CD4-positive, alpha-beta T cell (primary cell): ENCODE data around the gene PCTP. TPM values are rescaled to one million over a fixed set of nuclear protein-coding genes. Genes with fewer than 3 reads are reported as not detected.

Source experiments
- ATAC-seq: fragments of 200-7000 bp; cut with Tn5 transposase; one replicate; pipeline ENCODE4 v1.10.0; 2022; ENCODE audit warnings: mild to moderate bottlenecking; ENCODE audit not compliant: poor library complexity
- CTCF ChIA-PET: fragments of 350-600 bp; sonication (Branson Sonifier 250); formaldehyde crosslinking; loops from one replicate; lab custom pipeline; 2021; ENCODE audit warnings: antibody characterized with exemption, inconsistent platforms; lab: Charles Lee
- POLR2A ChIA-PET: fragments of 350-600 bp; sonication (Branson Sonifier 250); formaldehyde crosslinking; loops from one replicate; lab custom pipeline; 2021; ENCODE audit warnings: antibody characterized with exemption, inconsistent platforms; lab: Charles Lee
- DNase-seq, 14 experiments: peaks; one replicate each; pipeline ENCODE4 v3.0.0-alpha.2; 2013 to 2020; ENCODE audit warnings: mixed read lengths in 2 of 14
- H3K27ac ChIP-seq, 2 donors: one replicate each; pipeline versions ENCODE4 v1.5.1 to v1.7.0; 2013; ENCODE audit warnings: low read length in 2 of 2, low read depth in 1 of 2, mild to moderate bottlenecking in 1 of 2
- H3K27me3 ChIP-seq, 2 experiments: 1 replicate in 1 of 2; 2 replicates in 1 of 2; pipeline versions ENCODE4 v1.6.1 to v1.7.0; 2013; ENCODE audit warnings: low read length in 2 of 2, control low read depth in 1 of 2, mild to moderate bottlenecking in 1 of 2, moderate library complexity in 1 of 2; ENCODE audit not compliant: insufficient read depth in 2 of 2, control insufficient read depth in 1 of 2
- H3K36me3 ChIP-seq: one replicate; pipeline ENCODE4 v1.6.1; 2013; ENCODE audit warnings: low read length, control low read depth; ENCODE audit not compliant: insufficient read depth
- H3K4me1 ChIP-seq: one replicate; pipeline ENCODE4 v1.6.1; 2013; ENCODE audit warnings: low read length, control low read depth; ENCODE audit not compliant: insufficient read depth
- H3K4me3 ChIP-seq: one replicate; pipeline ENCODE4 v1.5.1; 2013; ENCODE audit warnings: mild to moderate bottlenecking, low read length, moderate library complexity
- H3K9me3 ChIP-seq, 2 experiments: 1 replicate in 1 of 2; 2 replicates in 1 of 2; pipeline versions ENCODE4 v1.6.1 to v1.7.0; 2013; ENCODE audit warnings: low read length in 2 of 2, mild to moderate bottlenecking in 2 of 2, control low read depth in 1 of 2, moderate library complexity in 1 of 2; ENCODE audit not compliant: control insufficient read depth in 1 of 2, insufficient read depth in 1 of 2
- H3K27ac Mint-ChIP-seq: one replicate; pipeline ENCODE4 v1.8.0; 2020; ENCODE audit warnings: mixed read lengths
- H3K27me3 Mint-ChIP-seq: one replicate; pipeline ENCODE4 v1.8.0; 2021; ENCODE audit warnings: mixed read lengths
- H3K36me3 Mint-ChIP-seq: one replicate; pipeline ENCODE4 v1.8.0; 2021; ENCODE audit warnings: low read depth, mixed read lengths
- H3K4me1 Mint-ChIP-seq: one replicate; pipeline ENCODE4 v1.8.0; 2021; ENCODE audit warnings: low read depth, mixed read lengths
- H3K4me3 Mint-ChIP-seq: one replicate; pipeline ENCODE4 v1.8.0; 2020; ENCODE audit warnings: mild to moderate bottlenecking, mixed read lengths
- H3K9me3 Mint-ChIP-seq: one replicate; pipeline ENCODE4 v1.8.0; 2020; ENCODE audit warnings: mixed read lengths
- CTCF ChIP-seq: fragments of 200-600 bp; IDR thresholded peaks from one replicate; pipeline ENCODE4 v1.8.0; 2022; ENCODE audit warnings: antibody characterized with exemption, mild to moderate bottlenecking
- intact Hi-C, 2 experiments: fragments of 100-400 bp; cut with DNase I in 1 of 2; cut with micrococcal nuclease in 1 of 2; formaldehyde crosslinking; loops; one replicate each; pipeline versions ENCODE4 v1.15.1 to v1.9.0; 2023 to 2025; cut with DNase I, micrococcal nuclease
- total RNA-seq, 174 experiments: library from RNA in 2 of 174; stranded (reverse) in 2 of 174; gene quantifications; one replicate each; pipeline ENCODE4 v1.2.3 and lab custom pipeline; 2021 to 2026

Gene PCTP
- total RNA-seq, 2 experiments from 2014 or later: 1.1 to 1.2 TPM

- no peaks in the 10 kb centered on the region for H3K36me3 Mint-ChIP-seq
- Histone ChIP-seq H3K27ac (no peak overlapping the region), H3K4me3 (no peak overlapping the region), H3K36me3 (no peaks in the 10 kb centered on the region), H3K4me1 (no peaks in the 10 kb centered on the region), H3K9me3 (peaks cover 0 to 9% of the 10 kb centered on the region in 2 experiments), H3K27me3 (peaks cover 3 to 8% of the 10 kb centered on the region in 2 experiments)
- POLR2A ChIA-PET: no interaction called here
- peaks cover 4% of the 10 kb centered on the region for H3K9me3 Mint-ChIP-seq
- ATAC-seq (no peak), DNase-seq (no peak)
- H3K4me3 Mint-ChIP-seq: no peak overlapping the region
- intact Hi-C loops: no loop called here
- H3K27ac Mint-ChIP-seq: no peak overlapping the region
- H3K27me3 Mint-ChIP-seq: peaks cover 17% of the 10 kb centered on the region
- H3K4me1 Mint-ChIP-seq: no peaks in the 10 kb centered on the region
- CTCF ChIA-PET: no interaction called here
- TF ChIP-seq CTCF: no peak
Observed at GRCh38 chr17:55818451-55819375, 67.9 kb downstream of the PCTP start.

GRCh38 chr17:55820675-55821074 is 69.8 kb downstream of the PCTP start:
- intact Hi-C loops: loop anchor here in 1 of 2 experiments (10.0 kb wide), 1 partner anchor 296 kb away; no protein-coding TSS in a partner anchor
- Histone ChIP-seq H3K27ac (no peak overlapping the region), H3K36me3 (no peaks in the 10 kb centered on the region), H3K9me3 (peaks cover 0 to 9% of the 10 kb centered on the region in 2 experiments), H3K4me3 (no peak overlapping the region), H3K27me3 (peaks cover 3 to 8% of the 10 kb centered on the region in 2 experiments), H3K4me1 (no peaks in the 10 kb centered on the region)
- H3K36me3 Mint-ChIP-seq: no peaks in the 10 kb centered on the region
- ATAC-seq (no peak), DNase-seq (no peak)
- no peak overlapping the region for H3K27ac Mint-ChIP-seq
- ChIA-PET POLR2A (no interaction called here), CTCF (no interaction called here)
- peaks cover 12% of the 10 kb centered on the region for H3K27me3 Mint-ChIP-seq
- TF ChIP-seq CTCF: no peak
- no peaks in the 10 kb centered on the region for H3K4me1 Mint-ChIP-seq
- H3K4me3 Mint-ChIP-seq: no peak overlapping the region
- peaks cover 4% of the 10 kb centered on the region for H3K9me3 Mint-ChIP-seq

- ChIA-PET POLR2A (no interaction called here), CTCF (interaction anchor here (0.6 kb wide), 1 partner anchor 497 kb away, joined by 3 read pairs; no protein-coding TSS in a partner anchor)
- H3K36me3 Mint-ChIP-seq: no peaks in the 10 kb centered on the region
- intact Hi-C loops: loop anchor here in 1 of 2 experiments (10.0 kb wide), 1 partner anchor 297 kb away; no protein-coding TSS in a partner anchor
- ATAC-seq (no peak), DNase-seq (no peak)
- no peaks in the 10 kb centered on the region for H3K36me3 ChIP-seq
- H3K27me3 Mint-ChIP-seq: no peaks in the 10 kb centered on the region
- no peak overlapping the region for H3K4me3 ChIP-seq
- peaks cover 3 to 8% of the 10 kb centered on the region in 2 experiments for H3K27me3 ChIP-seq
- H3K4me1 Mint-ChIP-seq: no peaks in the 10 kb centered on the region
- H3K9me3 ChIP-seq: peaks cover 0 to 9% of the 10 kb centered on the region in 2 experiments
- H3K27ac Mint-ChIP-seq: no peak overlapping the region
- no peak for TF ChIP-seq CTCF
- H3K27ac ChIP-seq: no peak overlapping the region
- H3K9me3 Mint-ChIP-seq: peaks cover 4% of the 10 kb centered on the region
- no peaks in the 10 kb centered on the region for H3K4me1 ChIP-seq
- H3K4me3 Mint-ChIP-seq: no peak overlapping the region
Observed at GRCh38 chr17:55822028-55822427, 71.2 kb downstream of the PCTP start.
